LoVo (cell line): ENCODE results near the gene CDH13.

ENCODE experiments used
- DNase-seq: peaks from one replicate; pipeline ENCODE4 v3.0.0-alpha.2; 2016; ENCODE audit warnings: low spot score

CDH13 gene

DNA sequence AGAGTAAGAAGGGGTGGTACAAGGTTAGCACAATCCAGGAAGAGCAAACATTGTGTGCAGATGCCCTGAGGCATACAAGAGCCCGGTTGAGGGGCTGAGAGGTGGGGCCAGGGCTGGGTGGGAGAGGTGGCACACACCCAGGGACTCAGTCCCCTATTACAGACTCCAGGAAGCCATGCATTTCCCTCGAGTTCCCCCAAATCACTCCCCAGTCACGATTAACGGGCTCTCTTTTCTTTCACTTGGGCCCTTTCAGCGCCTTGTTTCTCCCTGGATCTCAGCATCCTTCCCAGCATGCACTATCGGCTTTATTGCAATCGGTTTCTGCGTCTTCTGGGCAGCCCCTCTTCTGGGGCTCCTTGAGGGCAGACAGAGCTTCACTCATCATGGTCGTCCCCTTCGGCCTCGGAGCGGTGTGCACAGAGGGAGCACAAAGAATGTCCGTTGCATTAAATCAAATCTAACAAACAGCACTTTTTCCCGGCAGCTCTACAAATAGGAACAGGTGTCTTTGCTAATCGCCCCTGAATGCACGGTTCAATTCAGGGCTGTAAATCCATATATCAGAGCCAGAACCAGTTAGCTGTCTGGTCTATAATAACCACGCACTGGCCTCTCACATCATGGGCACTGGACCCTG, 996.4 kb downstream of the CDH13 start:
- DNase-seq = no peak

DNA sequence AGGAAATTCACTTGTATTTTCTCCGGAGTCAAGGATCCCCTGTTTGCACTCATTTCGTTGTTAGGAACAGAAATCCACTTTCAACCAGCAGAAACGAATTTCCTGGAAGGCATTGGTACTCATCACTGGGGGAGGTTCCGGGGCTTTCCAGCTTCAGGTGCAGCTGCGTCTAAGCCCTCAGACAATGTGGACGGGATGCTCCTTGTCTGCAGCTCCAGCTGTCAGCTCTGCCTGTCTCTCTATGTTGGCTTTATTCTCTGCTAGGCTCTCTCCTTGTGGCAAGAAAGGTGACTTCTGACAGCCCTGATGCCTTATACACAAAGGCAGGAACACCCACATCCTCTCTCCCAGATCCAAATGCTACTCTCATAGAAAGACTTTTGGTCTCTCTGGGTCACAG, 997.1 kb downstream of the CDH13 start:
- DNase-seq = no peak

DNA sequence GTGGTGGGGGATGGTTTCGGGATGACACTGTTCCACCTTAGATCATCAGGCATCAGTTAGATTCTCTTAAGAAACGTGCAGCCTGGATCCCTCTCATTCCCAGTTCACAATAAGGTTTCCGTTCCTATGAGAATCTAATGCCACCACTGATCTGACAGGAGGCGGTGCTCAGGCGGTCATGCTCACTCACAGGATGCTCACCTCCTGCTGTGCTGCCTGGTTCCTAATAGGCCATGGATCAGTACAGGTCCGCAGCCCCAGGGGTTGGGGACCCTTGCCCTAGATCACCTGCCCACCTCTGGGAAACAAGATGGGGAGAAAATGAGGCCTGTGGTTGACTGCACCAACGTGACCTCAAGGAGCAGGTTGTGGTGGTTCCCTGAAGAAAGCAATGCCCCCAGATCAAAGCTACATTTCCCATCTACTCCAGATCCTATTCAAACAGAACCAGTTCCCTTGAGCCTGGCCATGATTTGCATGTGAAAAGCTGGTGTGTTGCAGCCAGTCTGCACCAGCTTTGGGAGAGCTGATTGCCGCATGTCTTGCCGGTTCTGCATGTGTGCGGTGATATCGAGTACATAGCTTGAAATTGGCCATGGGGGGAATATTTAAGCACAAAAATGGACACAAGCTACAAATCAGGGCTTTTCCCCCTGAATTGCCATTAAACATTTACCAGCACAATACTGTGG, 997.8 kb downstream of the CDH13 start:
- no peak for DNase-seq

DNA sequence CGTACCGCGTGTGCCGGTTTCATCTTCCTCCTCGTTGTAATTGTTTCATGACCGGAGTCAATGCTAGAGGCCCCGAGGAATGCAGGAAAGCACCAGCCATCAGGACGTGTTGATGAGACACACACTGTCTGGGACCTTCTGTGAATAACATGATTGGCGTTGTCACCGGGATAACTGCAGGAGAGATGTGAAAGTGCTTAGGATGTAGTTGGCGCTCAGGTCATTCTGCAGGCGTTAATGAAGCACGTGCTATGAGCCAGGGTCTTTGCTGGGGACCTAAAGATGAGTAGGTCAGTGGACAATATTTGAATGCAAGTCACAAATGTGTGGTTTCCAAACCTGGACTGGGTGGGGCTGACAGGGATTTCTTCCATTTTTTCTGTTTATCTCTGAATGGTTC, 999.4 kb downstream of the CDH13 start:
- DNase-seq = no peak

DNA sequence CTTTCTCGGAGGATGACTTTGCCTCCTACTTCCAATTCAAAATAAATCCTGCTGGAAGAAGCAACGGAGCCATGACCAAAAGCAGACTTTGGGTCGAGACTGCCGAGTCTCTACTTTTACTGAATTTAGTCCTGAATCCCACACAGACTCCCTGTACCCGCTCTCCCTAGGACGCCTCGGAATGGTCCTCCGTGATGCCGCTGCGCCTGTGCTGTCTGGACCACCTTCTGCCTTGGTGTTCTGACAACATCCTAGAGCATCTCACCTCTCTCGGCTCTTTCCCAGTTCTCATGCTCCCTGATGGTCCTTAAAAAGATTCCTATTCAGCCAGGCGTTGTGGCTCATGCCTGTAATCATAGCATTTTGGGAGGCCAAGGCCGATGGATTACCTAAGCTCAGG, 999.9 kb downstream of the CDH13 start:
- DNase-seq = no peak

DNA sequence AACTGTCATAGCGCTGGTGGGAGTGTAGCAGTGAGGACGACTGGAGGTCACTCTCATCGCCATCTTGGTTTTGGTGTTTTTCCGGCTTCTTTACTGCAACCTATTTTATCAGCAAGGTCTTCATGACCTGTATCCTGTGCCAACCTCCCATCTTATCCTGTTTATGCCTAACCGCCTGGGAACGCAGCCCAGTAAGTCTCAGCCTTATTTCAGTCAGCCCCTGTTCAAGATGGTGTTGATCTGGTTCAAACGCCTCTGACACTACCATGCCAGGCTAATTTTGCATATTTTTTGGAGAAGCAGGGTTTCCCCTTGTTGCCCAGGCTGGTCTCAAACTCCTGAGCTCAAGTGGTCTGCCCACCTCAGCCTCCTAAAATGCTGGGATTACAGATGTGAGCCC, 1001.2 kb downstream of the CDH13 start:
- DNase-seq = no peak

DNA sequence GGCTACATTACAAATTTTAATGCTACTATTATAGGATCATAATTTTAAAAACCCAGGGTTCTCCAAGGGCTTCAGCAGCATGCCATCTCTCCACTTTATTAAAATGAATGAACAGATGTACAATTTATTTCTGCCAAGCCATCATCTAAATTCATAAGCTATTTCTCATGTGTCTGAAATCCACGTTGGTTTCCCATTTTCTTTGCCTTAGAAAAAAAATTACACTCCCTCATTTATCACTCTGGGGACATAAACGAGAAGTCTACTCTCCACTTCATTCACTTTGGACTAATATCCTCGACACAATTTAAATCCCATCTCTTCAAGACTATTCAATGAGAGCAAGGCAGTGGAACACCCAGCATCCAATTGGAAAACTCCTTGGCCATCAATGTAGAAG, 1002.7 kb downstream of the CDH13 start:
- DNase-seq = no peak

DNA sequence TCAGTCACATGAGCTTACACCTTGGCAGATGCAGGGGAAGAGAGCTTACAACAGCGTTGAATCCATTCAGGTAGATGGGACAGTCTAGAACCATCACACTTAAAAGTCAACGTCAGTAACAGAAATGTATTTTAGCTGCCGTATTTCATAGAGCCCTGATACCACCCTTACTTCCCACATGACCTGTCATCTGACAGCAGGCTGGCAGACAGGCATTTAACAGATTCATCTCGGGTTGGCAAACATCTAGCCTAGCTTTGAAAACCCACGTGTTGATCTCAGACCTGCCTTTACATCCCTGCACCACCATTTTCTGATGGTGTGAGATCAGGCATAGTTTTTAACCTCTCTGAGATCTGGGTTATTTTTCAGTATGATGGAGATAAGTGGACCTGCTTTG, 1003.1 kb downstream of the CDH13 start:
- no peak for DNase-seq

DNA sequence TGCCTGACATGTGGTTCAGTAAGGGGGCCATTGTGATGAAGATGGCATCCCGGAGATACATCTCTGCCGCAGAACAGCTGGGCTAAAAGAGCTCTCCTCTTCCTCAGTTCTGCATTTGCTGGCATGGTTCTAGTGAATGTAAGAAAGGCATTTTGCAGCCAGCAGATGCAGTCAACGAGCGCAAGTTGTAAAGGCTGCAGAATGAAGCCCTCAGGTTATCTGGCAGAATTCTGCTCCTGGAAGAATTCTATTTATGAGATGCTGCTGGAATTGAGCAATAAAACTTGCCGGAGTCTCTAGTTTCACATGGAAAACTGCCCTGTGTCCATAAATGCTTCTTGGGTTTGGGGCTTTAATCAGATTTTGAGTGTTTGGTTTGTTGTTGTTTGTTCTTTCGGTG, 1004.2 kb downstream of the CDH13 start:
- no peak for DNase-seq

DNA sequence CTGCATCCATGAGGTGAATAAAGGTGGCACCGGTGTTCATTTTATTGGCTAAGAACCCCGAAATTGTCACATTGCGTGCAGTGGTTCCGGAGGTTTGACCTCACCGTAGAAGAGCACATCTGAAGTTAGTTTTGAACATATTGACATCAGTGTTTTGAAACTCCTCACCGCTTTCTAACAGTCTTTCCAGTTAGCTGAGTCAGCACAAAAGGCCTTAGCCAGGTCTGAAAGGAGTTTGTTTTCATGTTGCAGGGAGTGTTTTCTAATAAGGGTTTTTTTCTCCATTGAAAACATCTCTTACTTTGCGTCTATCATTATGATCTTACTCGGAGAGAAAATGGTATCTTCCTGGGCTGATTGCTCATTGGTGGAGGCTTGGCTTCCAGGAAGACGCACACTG, 1006.5 kb downstream of the CDH13 start:
- no peak for DNase-seq

DNA sequence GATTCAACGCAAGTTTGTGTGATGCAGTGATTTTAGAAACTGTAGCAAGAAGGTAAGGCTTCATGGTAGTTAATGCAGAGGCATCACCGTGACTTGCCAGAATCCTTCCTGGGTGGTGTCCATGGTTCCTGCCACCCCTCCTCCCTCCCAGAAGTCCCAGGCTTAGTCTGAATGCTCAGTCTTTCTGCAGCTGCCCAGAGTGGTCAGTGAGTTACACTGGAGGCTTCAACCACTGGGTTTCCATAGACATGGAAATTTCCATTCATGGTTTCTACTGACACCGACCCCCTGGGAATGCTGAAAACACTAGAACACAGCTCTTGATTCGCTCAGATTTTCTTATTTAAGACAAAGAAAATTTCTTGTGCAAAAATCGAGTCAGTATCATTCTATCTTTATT, 1021.6 kb downstream of the CDH13 start:
- DNase-seq = no peak

DNA sequence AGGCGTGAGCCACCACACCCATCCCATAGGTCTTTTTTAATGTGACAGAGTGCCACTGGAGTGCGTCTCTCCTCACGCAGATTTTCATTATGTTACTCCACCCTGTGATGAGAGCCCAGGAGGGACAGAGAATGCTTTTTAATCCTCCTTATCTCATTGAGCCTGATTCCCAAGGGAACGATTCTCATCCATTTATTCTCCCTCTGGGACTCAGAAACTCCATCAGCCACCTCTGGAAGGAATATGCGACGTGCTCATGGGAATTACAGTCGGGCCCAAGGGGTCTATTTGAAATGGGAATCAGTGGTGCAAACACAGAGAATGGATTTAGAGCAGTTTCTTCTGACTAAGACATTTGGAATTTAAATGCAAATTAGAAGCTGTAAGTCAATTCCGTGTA, 1025.1 kb downstream of the CDH13 start:
- no peak for DNase-seq

DNA sequence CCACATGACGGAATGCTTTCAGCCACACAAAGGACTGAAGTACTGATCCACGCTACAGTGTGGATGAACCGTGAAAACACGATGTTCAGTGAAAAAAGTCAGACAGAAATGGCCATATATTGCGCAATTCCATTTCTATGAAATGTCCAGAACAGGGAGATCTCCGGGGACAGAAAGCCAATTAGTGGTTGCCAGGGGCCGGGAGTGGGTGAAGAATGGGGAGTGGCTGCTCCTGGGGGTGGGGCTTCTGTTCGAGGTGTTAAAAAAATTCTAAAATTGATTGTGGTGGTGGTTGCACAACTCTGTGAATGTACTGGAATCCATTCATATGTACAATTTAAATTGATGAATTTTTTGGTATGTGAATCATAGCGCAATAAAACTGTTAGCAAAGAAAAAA, 1026.2 kb downstream of the CDH13 start:
- DNase-seq = no peak

DNA sequence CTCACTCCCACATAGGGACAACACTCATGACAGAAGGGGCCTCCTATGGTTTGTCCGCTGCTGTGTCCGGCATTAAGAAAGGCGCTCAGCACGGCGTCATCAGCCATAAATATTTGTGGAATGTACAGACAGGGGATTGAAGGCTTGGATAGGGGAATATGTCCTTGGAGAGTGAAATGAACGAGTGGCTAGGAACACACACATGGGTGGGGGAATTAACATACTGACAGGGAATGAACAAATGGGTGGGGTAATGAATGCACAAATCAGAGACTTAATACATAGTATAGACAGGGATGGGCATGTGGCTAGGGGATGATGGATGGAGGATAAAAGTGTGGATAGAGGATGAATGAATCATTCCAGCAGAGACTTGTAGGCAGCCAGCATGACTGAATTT, 1027.0 kb downstream of the CDH13 start:
- DNase-seq = no peak

DNA sequence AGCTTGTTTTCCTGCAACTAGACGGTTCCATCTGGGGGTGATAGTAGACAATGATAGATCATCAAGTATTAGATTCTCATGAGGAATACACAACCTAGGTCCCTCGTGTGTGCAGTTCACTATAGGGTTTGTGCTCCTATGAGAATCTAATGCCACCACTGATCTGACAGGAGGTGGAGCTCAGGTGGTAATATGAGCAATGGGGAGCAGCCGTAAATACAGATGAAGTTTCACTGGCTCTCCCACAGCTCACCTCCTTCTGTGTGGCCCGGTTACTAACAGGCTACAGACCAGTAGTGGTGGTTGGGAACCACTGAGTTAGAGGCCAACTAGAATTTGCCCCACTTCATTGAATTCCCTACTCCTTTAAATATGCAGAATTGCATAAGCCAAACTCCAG, 1033.5 kb downstream of the CDH13 start:
- no peak for DNase-seq

DNA sequence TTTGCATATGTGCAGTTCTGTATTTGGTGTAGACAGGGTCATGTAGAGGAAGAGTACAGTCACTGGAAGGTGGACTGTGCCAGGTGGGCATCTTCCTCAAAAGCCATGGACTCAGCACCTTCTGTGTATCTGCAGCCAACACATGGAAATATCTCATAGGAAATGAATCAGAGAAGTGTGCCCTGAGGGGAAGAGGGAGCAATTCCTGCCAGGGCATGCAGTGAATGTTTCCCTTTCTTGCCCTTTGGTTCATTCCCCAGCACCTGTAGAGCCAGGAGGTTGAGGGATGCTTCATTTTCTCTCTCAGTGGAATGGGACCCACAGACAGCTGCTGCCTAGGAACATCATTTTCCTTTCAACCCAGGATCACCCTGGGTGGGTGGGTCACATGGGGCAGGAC, 1034.9 kb downstream of the CDH13 start:
- no peak for DNase-seq

DNA sequence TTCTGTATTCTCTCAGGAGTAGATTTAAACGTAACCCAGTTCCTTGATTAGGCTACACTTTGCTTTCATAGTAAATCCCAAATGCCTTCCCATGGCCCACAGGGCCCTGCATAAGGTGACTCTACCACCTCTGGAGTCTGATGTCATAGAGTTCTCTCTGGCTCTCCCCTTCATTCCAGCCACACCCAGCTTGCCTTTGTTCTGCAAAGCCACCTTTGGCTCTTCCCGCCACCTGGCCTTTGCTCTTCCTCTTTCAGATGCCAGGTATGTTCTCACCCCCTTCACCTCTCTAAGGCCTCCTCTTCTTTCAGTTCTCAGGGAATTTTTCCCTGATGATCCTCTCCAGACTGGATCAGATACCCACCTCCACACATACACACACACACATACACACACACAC, 1039.7 kb downstream of the CDH13 start:
- DNase-seq = no peak

DNA sequence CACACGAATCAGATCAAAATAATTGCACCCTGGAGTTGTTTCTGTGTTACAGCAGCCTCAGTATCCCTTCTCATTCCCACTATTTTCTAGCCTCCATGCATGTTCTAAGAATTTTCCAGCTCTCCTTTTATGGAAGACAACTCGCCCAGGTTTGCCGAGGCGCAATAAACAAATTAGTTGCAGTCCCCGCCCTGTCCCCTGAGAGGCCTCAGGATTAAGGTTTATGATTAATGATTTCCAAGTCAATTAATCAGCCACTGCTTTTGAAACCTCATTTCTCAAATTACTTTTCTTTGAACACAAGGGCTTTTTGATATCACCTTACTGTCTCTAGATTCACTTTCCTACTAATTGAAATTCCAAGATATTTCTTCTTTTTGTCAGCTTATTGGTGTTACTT, 1042.7 kb downstream of the CDH13 start:
- DNase-seq = no peak

DNA sequence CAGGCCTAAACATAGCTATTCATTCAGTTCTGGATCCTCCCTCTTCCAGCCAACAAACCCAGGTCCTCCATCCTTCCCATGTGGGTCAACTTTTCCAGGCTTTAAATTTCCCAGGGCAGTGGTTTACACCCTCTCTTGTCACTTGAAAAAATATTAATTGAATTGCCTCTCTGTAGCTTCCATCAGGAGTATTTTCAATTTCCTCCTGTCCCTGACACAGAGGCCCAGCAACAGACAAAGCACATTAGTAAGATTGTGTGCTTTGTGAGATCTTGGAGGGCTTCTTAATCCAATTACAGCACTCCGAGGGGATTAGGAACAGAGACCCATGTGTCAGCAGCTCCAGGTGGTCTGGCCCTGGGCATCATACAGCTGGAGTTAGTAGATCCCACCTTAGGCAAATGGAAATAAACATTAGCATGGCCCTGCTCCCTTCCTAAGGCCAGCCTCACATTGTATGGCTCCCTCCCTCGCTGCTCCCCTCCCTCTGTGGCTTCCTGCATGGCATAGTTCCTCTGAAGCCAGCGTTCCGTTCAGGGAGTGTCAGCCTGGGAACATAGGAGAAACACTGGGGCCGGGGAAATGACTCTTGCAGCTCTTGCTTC, 1048.3 kb downstream of the CDH13 start:
- DNase-seq = no peak

DNA sequence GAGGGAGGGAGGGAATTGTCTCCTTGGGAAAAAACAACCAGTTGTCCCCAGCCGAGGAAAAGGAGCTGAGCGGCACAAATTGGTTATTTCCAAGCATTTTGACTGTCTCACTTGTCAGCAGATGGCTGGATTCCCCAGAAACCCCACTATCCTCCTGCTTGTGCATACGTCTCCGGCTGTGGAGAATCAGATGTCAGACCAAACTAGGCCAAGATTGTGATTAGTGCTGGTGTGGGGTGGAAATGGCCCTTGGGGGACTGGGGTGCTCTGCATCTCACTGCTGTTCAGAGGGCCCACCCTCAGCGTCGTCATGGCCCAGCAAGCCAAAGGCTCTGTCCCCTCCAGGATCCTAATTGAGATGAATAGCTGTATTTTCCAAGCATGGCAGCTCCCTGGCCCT, 1049.3 kb downstream of the CDH13 start:
- DNase-seq = no peak

DNA sequence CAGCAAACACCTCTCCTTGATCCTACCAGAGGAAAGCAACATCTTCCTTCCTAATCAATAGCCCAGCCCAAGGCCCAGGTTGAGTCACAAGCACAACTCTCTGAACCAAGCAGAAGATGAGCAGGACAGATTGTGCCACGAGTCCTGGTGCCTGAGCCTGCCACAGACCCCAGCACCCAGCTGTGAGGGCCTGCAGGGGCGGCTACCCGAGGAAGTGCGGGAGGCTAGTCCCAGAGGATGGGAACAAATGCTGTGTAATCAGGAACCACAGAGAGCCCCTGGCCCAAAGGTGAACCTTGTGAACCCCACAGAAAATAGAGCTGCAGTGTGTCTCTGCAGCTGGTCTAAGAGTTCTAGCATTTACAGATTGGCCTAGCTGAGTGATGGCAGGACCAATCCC, 1054.2 kb downstream of the CDH13 start:
- DNase-seq = no peak

DNA sequence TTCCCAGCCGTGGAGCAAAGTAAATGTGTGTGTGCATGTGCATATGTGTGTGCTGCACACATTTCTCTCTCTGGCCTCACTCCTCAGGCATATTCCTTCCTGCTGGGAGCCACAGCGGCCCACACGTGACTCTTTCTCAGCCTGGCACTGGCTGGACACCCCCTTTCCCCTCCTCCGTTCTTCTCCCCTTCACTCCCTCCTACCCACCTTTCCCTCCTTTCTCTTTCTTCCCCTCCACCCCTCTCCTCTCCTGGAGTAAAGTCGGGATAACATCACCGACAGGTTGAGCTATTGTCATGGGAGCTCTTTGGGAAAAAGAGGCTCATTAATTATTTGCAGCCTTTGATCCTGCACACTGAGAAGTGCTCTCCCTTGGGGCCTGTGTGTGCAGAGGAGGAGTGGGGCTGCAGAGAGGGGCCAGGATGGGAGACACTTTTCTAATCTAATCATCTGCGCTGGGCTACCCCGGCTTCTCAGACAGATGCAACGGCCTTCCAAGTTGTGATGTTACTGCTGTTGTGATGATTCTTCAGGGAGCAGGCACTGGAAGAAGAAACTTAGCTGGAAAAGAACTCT, 1054.7 kb downstream of the CDH13 start:
- DNase-seq = no peak

DNA sequence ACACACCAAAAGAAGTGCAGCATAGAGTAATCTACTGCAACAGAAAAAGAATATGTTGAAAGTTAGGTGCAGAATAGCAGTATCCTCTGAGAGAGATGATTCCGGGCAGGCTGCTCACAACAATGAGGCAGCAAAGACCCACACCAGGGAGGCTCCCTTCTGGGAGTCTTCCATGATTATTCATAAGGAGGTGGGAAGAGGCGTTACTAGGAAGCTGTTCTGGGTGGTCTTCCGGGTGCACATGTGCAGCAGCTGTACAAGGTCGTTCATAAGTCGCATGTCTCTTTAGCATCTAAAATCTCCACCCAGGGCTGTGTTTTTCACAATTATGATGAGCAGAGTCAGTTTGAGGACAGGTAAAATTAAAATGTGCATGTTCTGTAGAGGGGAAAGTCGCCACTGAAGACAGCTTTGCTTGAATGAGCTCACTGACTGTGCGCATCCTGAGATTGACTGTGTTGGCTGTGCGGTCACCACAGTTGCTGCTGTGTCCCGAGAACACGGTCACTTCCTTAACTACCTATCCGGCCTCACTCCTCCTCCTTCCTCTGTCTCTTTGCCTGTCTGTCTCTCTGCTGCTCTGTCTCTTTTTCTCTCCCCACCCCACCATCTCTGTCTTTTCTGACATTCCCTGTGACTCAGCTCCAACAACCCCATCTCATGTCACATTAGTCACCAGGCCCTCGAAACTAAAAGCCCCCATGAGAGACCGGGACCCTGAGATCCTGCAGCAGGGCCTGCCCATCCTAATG, 1055.5 kb downstream of the CDH13 start:
- DNase-seq = no peak
